Liver (tissue), 9 donors: ENCODE data around the gene MISP3. TPM values are rescaled to one million over a fixed set of nuclear protein-coding genes. Genes with fewer than 3 reads are reported as not detected.

Experiments
- DNase-seq: peaks from one replicate; pipeline ENCODE4 v3.0.0-alpha.2; 2017; ENCODE audit warnings: low spot score
- H3K27ac ChIP-seq, 2 donors: one replicate each; pipeline ENCODE4 v1.7.0; 2013; ENCODE audit warnings: inconsistent platforms in 2 of 2, low read length in 2 of 2, control low read depth in 1 of 2, low read depth in 1 of 2, mild to moderate bottlenecking in 1 of 2
- H3K27me3 ChIP-seq, 4 donors: one replicate each; pipeline versions ENCODE4 v1.6.1 to v1.7.0; 2013; ENCODE audit warnings: low read length in 3 of 4, inconsistent platforms in 1 of 4, mild to moderate bottlenecking in 1 of 4, moderate library complexity in 1 of 4; ENCODE audit not compliant: control insufficient read depth in 4 of 4, insufficient read depth in 4 of 4
- H3K36me3 ChIP-seq, 4 donors: one replicate each; pipeline versions ENCODE4 v1.6.1 to v1.7.0; 2013; ENCODE audit warnings: low read length in 3 of 4, mild to moderate bottlenecking in 3 of 4, low read depth in 1 of 4, moderate library complexity in 1 of 4; ENCODE audit not compliant: control insufficient read depth in 4 of 4, insufficient read depth in 3 of 4
- H3K4me1 ChIP-seq, 4 donors: one replicate each; pipeline versions ENCODE4 v1.6.1 to v1.7.0; 2013; ENCODE audit warnings: low read length in 3 of 4, mild to moderate bottlenecking in 3 of 4, moderate library complexity in 1 of 4; ENCODE audit not compliant: control insufficient read depth in 4 of 4, insufficient read depth in 4 of 4
- H3K4me3 ChIP-seq, 3 donors: one replicate each; pipeline versions ENCODE4 v1.6.1 to v1.7.0; 2013; ENCODE audit warnings: low read length in 3 of 3, control low read depth in 1 of 3, low read depth in 1 of 3, mild to moderate bottlenecking in 1 of 3
- H3K9ac ChIP-seq, 2 donors: one replicate each; pipeline ENCODE4 v1.7.0; 2013; ENCODE audit warnings: low read length in 2 of 2, mild to moderate bottlenecking in 2 of 2, moderate library complexity in 2 of 2, control low read depth in 1 of 2, low read depth in 1 of 2
- H3K9me3 ChIP-seq, 4 donors: one replicate each; pipeline versions ENCODE4 v1.6.1 to v1.7.0; 2013; ENCODE audit warnings: low read length in 3 of 4; ENCODE audit not compliant: control insufficient read depth in 4 of 4
- ATF3 ChIP-seq: IDR thresholded peaks from 2 replicates; pipeline ENCODE4 v1.6.1; 2016; ENCODE audit warnings: antibody characterized with exemption
- CTCF ChIP-seq: fragments of 150-350 bp; IDR thresholded peaks from 2 replicates; pipeline ENCODE4 v1.5.1; 2017; ENCODE audit warnings: improper control_type of control experiment, low read depth, low read length; ENCODE audit not compliant: missing input control
- EGR1 ChIP-seq, 2 donors: IDR thresholded peaks; 2 replicates each; pipeline ENCODE4 v1.6.1; 2016 to 2018; ENCODE audit warnings: antibody characterized with exemption in 2 of 2, low read depth in 2 of 2
- FOXA1 ChIP-seq: IDR thresholded peaks from 2 replicates; pipeline ENCODE4 v1.6.1; 2016; ENCODE audit warnings: antibody characterized with exemption
- FOXA2 ChIP-seq: IDR thresholded peaks from 2 replicates; pipeline ENCODE4 v1.6.1; 2016; ENCODE audit warnings: antibody characterized with exemption
- GABPA ChIP-seq, 2 donors: IDR thresholded peaks in 1 of 2; conservative IDR thresholded peaks in 1 of 2; 2 replicates each; pipeline ENCODE4 v1.6.1; 2016; ENCODE audit warnings: antibody characterized with exemption in 2 of 2, mild to moderate bottlenecking in 1 of 2, moderate library complexity in 1 of 2
- HNF4A ChIP-seq, 2 donors: conservative IDR thresholded peaks; 2 replicates each; pipeline ENCODE4 v1.6.1; 2016; ENCODE audit warnings: antibody characterized with exemption in 2 of 2, mild to moderate bottlenecking in 2 of 2
- HNF4G ChIP-seq: IDR thresholded peaks from 2 replicates; pipeline ENCODE4 v1.6.1; 2016; ENCODE audit warnings: antibody characterized with exemption
- JUND ChIP-seq, 2 donors: IDR thresholded peaks; 2 replicates each; pipeline ENCODE4 v1.6.1; 2016; ENCODE audit warnings: antibody characterized with exemption in 2 of 2
- MAX ChIP-seq: IDR thresholded peaks from 2 replicates; pipeline ENCODE4 v1.6.1; 2016; ENCODE audit warnings: antibody characterized with exemption
- NR2F2 ChIP-seq: IDR thresholded peaks from 2 replicates; pipeline ENCODE4 v1.6.1; 2016; ENCODE audit warnings: antibody characterized with exemption
- RAD21 ChIP-seq, 2 donors: IDR thresholded peaks; 2 replicates each; pipeline ENCODE4 v1.6.1; 2016; ENCODE audit warnings: antibody characterized with exemption in 2 of 2, mild to moderate bottlenecking in 2 of 2
- REST ChIP-seq: IDR thresholded peaks from 2 replicates; pipeline ENCODE4 v1.6.1; 2016; ENCODE audit warnings: antibody characterized with exemption, mild to moderate bottlenecking
- RXRA ChIP-seq, 2 donors: IDR thresholded peaks; 2 replicates each; pipeline ENCODE4 v1.6.1; 2017 to 2018; ENCODE audit warnings: antibody characterized with exemption in 2 of 2, mild to moderate bottlenecking in 1 of 2
- SP1 ChIP-seq: IDR thresholded peaks from 2 replicates; pipeline ENCODE4 v1.6.1; 2018; ENCODE audit warnings: antibody characterized with exemption, mild to moderate bottlenecking
- TAF1 ChIP-seq: conservative IDR thresholded peaks from 2 replicates; pipeline ENCODE4 v1.6.1; 2016; ENCODE audit warnings: antibody characterized with exemption, mild to moderate bottlenecking
- YY1 ChIP-seq: IDR thresholded peaks from 2 replicates; pipeline ENCODE4 v1.6.1; 2016; ENCODE audit warnings: antibody characterized with exemption, mild to moderate bottlenecking
- ZBTB33 ChIP-seq: IDR thresholded peaks from 2 replicates; pipeline ENCODE4 v1.6.1; 2016; ENCODE audit warnings: antibody characterized with exemption
- WGBS: extraction: QIAGEN DNeasy Blood & Tissue Kit; methylation state at CpG from one replicate; pipeline ENCODE4 v1.1.7; 2013; 5-methylcytosine and 5-hydroxymethylcytosine counted together
- polyA plus RNA-seq, 2 donors: library from polyadenylated mRNA; stranded (reverse) in 1 of 2; unstranded in 1 of 2; fragments of 200-250 nt in 1 of 2; fragments of >200 nt in 1 of 2; fragmentation: Nextera tagmentation in 1 of 2; extraction: Ambion mirVana in 1 of 2; gene quantifications; one replicate each; pipeline versions ENCODE4 v1.2.1 to v1.2.3, GENCODE V29; 2013 to 2015
- total RNA-seq, 2 donors: library from RNA; depleted of rRNA; stranded (reverse); fragments of >200 nt; gene quantifications; one replicate each; pipeline ENCODE4 v1.2.3, GENCODE V29; 2014
- donor health status: healthy.
- donor health status: healthy.
- donor health status: healthy.
- donor health status: healthy.
- donor health status: healthy.

Gene MISP3
- total RNA-seq (1 to 10 TPM in 1 of 2 donors, under 1 TPM in 1; 0.28 to 3.8 TPM), polyA plus RNA-seq (1 to 10 TPM; 1.8 to 3.9 TPM)

GRCh38 chr19:14072535-14073260 is at the start of gene MISP3:
Gene MISP3 (plus strand): TSS chr19:14072786. CDS start chr19:14073310, 524 bp downstream.
- WGBS, result under 1% methylated on average over 51 of the region's 51 CpGs
- Histone ChIP-seq H3K27me3 (no peaks in the 10 kb centered on the region), H3K4me1 (peaks cover 0 to 41% (median 24%) of the 10 kb centered on the region in 4 donors), H3K36me3 (no peaks in the 10 kb centered on the region), H3K27ac (peak within 1 kb of the TSS; percentile 69 to 93), H3K4me3 (peak within 1 kb of the TSS; percentile 66 to 80 (median 73)), H3K9ac (peak within 1 kb of the TSS; percentile 35 to 54), H3K9me3 (no peaks in the 10 kb centered on the region)
- DNase-seq, result peak; percentile 64
- TF ChIP-seq REST, result peak; percentile 38
- no peak for TF ChIP-seq GABPA (IDR thresholded peaks at IDR 0.05 in 1 of 2, conservative IDR thresholded peaks at IDR 0.05 in 1 of 2)

- 53% methylated on average over 9 of the region's 9 CpGs for WGBS
- DNase-seq, result peak; percentile 47
- H3K27ac ChIP-seq, result peak overlapping the region in 1 of 2 donors; percentile 9
Observed at GRCh38 chr19:14023404-14024235, 49.0 kb upstream of the MISP3 start.

More at GRCh38 chr19:14023404-14024235, 49.0 kb upstream of the MISP3 start:
- no peaks in the 10 kb centered on the region for H3K36me3 ChIP-seq
- H3K9me3 ChIP-seq, result no peaks in the 10 kb centered on the region
- TF ChIP-seq GABPA (IDR thresholded peaks at IDR 0.05 in 1 of 2, conservative IDR thresholded peaks at IDR 0.05 in 1 of 2) (peak; percentile 14 to 54), SP1 (peak; percentile 47), RAD21 (IDR thresholded peaks at IDR 0.05) (peak; percentile 51 to 60), FOXA1 (no peak), TAF1 (no peak), JUND (IDR thresholded peaks at IDR 0.05) (no peak), YY1 (peak; percentile 14), CTCF (peak; percentile 42), MAX (no peak), HNF4A (conservative IDR thresholded peaks at IDR 0.05) (peak in 1 of 2 donors; percentile 22), HNF4G (no peak), FOXA2 (no peak), EGR1 (IDR thresholded peaks at IDR 0.05; ENCODE audit: low read depth in 2 of 2) (no peak), RXRA (IDR thresholded peaks at IDR 0.05) (peak; percentile 42 to 43), ATF3 (no peak), REST (no peak), ZBTB33 (no peak), NR2F2 (peak; percentile 99)
- H3K4me3 ChIP-seq, result no peak overlapping the region
- no peaks in the 10 kb centered on the region for H3K27me3 ChIP-seq
- H3K9ac ChIP-seq, result no peak overlapping the region
- H3K4me1 ChIP-seq, result peaks cover 0 to 2% (median 0%) of the 10 kb centered on the region in 4 donors
